Kidney (tissue), 14 donors: ENCODE results near the gene TBCD. TPM values are rescaled to one million over a fixed set of nuclear protein-coding genes. Genes with fewer than 3 reads are reported as not detected.
A peak's percentile ranks its signal among the peaks of the same experiment; 100 is the strongest.

Experiments used
- DNase-seq, 5 donors: peaks; one replicate each; pipeline ENCODE4 v3.0.0-alpha.2; 2013 to 2020
- FAIRE-seq: peaks from 2 replicates; lab custom pipeline; 2012; peaks lifted over from hg19 to GRCh38; lab: Jason Lieb, UNC
- H3K27ac ChIP-seq, 2 donors: one replicate each; pipeline ENCODE4 v1.7.0; 2013; ENCODE audit warnings: low read depth in 2 of 2, low read length in 2 of 2, inconsistent platforms in 1 of 2
- H3K27me3 ChIP-seq: one replicate; pipeline ENCODE4 v1.7.1; 2013; ENCODE audit warnings: low read length, inconsistent platforms; ENCODE audit not compliant: control insufficient read depth, insufficient read depth
- H3K36me3 ChIP-seq, 3 donors: one replicate each; pipeline versions ENCODE4 v1.7.0 to v1.7.1; 2013; ENCODE audit warnings: low read length in 3 of 3, control low read depth in 1 of 3, inconsistent platforms in 1 of 3; ENCODE audit not compliant: insufficient read depth in 3 of 3, control insufficient read depth in 2 of 3
- H3K4me1 ChIP-seq, 3 donors: one replicate each; pipeline versions ENCODE4 v1.7.0 to v1.7.1; 2013; ENCODE audit warnings: low read length in 3 of 3, inconsistent platforms in 1 of 3, low read depth in 1 of 3; ENCODE audit not compliant: control insufficient read depth in 2 of 3, insufficient read depth in 2 of 3
- H3K4me3 ChIP-seq, 3 donors: one replicate each; pipeline versions ENCODE4 v1.7.0 to v1.8.1; 2013; ENCODE audit warnings: low read length in 3 of 3, control low read depth in 1 of 3, inconsistent platforms in 1 of 3
- H3K9ac ChIP-seq, 3 donors: one replicate each; pipeline versions ENCODE4 v1.7.0 to v1.7.1; 2013; ENCODE audit warnings: low read length in 3 of 3, control low read depth in 1 of 3, inconsistent platforms in 1 of 3
- H3K9me3 ChIP-seq, 3 donors: one replicate each; pipeline versions ENCODE4 v1.7.0 to v1.7.1; 2013; ENCODE audit warnings: low read length in 3 of 3, control low read depth in 1 of 3, inconsistent platforms in 1 of 3; ENCODE audit not compliant: control insufficient read depth in 2 of 3, insufficient read depth in 1 of 3
- intact Hi-C: fragments of 100-400 bp; cut with DNase I; formaldehyde crosslinking; loops from one replicate; pipeline ENCODE4 v1.11.1; 2022
- polyA plus RNA-seq: library from polyadenylated mRNA; stranded (reverse); fragments of 350-450 nt; fragmentation: Illumina TruSeq; extraction: RNeasy Lipid Tissue Mini Kit (QIAGEN cat#74804); gene quantifications from one replicate; pipeline ENCODE4 v1.2.3, GENCODE V29; 2014; ENCODE audit warnings: low read depth, low replicate concordance; ENCODE audit not compliant: insufficient read depth
- total RNA-seq: library from RNA; stranded (reverse); fragmentation: NEBNext Ultra II Directional; extraction: Animal tissue kit (Norgen Biotek cat#: 25700); gene quantifications from one replicate; pipeline ENCODE4 v1.2.1, GENCODE V29; 2021
- TF ChIP-seq, protein P1 (sequence below): IDR thresholded peaks from 3 replicates; pipeline ENCODE4 v1.5.1; 2012; ENCODE audit warnings: mild to moderate bottlenecking, moderate library complexity, borderline replicate concordance; ENCODE audit not compliant: insufficient read depth; ENCODE audit errors: extremely low read depth
- donor health status: control.
- donor health status: control.
- donor health status: control.
- donor health status: control.
- donor health status: control.
- donor health status: DM: yes; HTN: yes; CAD: no.
- donor health status: Normal renal cell carcinoma (clear cell type).

The TBCD gene
- total and polyA plus RNA-seq, 2 donors from 2014 or later, result 72.8 to 78.7 TPM

GRCh38 chr17:82754297-82755208 is 2.7 kb downstream of the TBCD start:
- Histone ChIP-seq H3K27ac (no peak overlapping the region), H3K9ac (no peak overlapping the region), H3K4me3 (peak overlapping the region in 1 of 3 donors; percentile 36), H3K9me3 (no peaks in the 10 kb centered on the region), H3K36me3 (no peaks in the 10 kb centered on the region), H3K4me1 (peaks cover 0 to 8% (median 5%) of the 10 kb centered on the region in 3 donors), H3K27me3 (no peaks in the 10 kb centered on the region)
- TF ChIP-seq, protein P1, sequence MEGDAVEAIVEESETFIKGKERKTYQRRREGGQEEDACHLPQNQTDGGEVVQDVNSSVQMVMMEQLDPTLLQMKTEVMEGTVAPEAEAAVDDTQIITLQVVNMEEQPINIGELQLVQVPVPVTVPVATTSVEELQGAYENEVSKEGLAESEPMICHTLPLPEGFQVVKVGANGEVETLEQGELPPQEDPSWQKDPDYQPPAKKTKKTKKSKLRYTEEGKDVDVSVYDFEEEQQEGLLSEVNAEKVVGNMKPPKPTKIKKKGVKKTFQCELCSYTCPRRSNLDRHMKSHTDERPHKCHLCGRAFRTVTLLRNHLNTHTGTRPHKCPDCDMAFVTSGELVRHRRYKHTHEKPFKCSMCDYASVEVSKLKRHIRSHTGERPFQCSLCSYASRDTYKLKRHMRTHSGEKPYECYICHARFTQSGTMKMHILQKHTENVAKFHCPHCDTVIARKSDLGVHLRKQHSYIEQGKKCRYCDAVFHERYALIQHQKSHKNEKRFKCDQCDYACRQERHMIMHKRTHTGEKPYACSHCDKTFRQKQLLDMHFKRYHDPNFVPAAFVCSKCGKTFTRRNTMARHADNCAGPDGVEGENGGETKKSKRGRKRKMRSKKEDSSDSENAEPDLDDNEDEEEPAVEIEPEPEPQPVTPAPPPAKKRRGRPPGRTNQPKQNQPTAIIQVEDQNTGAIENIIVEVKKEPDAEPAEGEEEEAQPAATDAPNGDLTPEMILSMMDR, result no peak
- FAIRE-seq, result no peak
- intact Hi-C loops, result loop anchor here (10.0 kb wide), 1 partner anchor 100 kb away; no protein-coding TSS in a partner anchor
- peak in 3 of 5 donors; percentile 70 to 82 (median 79) for DNase-seq

DNA sequence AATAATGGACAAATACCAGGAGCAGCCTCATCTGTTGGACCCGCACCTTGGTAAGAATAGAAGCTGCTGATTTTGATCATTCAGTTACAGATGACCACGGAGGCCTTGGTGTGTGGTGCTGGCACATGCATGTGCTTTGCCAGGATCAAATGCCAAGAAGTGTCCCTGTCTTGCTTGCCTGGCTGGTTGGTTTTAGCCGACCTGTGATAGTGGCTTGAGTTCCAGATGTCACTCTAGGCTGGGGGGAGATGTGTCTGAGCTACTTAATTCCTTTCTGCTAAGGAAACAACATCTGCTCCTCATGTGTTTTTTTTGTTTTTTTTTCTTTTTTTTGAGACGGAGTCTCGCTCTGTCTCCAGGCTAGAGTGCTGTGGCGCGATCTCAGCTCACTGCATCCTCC is 4.3 kb downstream of the TBCD start:
- no peak for FAIRE-seq
- no peak overlapping the region for H3K27ac ChIP-seq
- no peak overlapping the region for H3K4me3 ChIP-seq
- TF ChIP-seq, protein P1, result no peak
- intact Hi-C loops, result loop anchor here (10.0 kb wide), 1 partner anchor 101 kb away; no protein-coding TSS in a partner anchor
- H3K9ac ChIP-seq, result no peak overlapping the region
- peaks cover 0 to 8% (median 5%) of the 10 kb centered on the region in 3 donors for H3K4me1 ChIP-seq
- H3K36me3 ChIP-seq, result no peaks in the 10 kb centered on the region
- DNase-seq, result no peak
- H3K27me3 ChIP-seq, result no peaks in the 10 kb centered on the region
- no peaks in the 10 kb centered on the region for H3K9me3 ChIP-seq

- H3K36me3 ChIP-seq, result peaks cover 2 to 17% (median 3%) of the 10 kb centered on the region in 3 donors
- no peak overlapping the region for H3K27ac ChIP-seq
- H3K4me1 ChIP-seq, result peaks cover 0 to 4% (median 0%) of the 10 kb centered on the region in 3 donors
- TF ChIP-seq, protein P1, result no peak
- H3K9ac ChIP-seq, result no peak overlapping the region
- DNase-seq, result no peak
- intact Hi-C loops, result no loop called here
- no peaks in the 10 kb centered on the region for H3K27me3 ChIP-seq
- no peak overlapping the region for H3K4me3 ChIP-seq
- FAIRE-seq, result no peak
- H3K9me3 ChIP-seq, result no peaks in the 10 kb centered on the region
Observed at GRCh38 chr17:82765371-82765770, 13.5 kb downstream of the TBCD start.
